Mesenchymal stem cell (in vitro differentiated cells and primary cell): ENCODE results near the gene ALDH8A1.

Experiments used
- DNase-seq: peaks from one replicate; pipeline ENCODE4 v3.0.0-alpha.2; 2013
- H2AFZ ChIP-seq: one replicate; pipeline ENCODE4 v1.6.1; 2013; ENCODE audit warnings: low read depth, mild to moderate bottlenecking, control low read depth, inconsistent platforms, low read length, moderate library complexity
- H2AK5ac ChIP-seq: 2 replicates; pipeline ENCODE4 v1.6.1; 2013; ENCODE audit warnings: low read length, moderate library complexity, mild to moderate bottlenecking, inconsistent platforms; ENCODE audit not compliant: severe bottlenecking
- H2BK120ac ChIP-seq: one replicate; pipeline ENCODE4 v1.6.1; 2013; ENCODE audit warnings: low read depth, mild to moderate bottlenecking, inconsistent platforms, low read length, moderate library complexity
- H2BK12ac ChIP-seq, 2 experiments: one replicate each; pipeline ENCODE4 v1.6.1; 2013; ENCODE audit warnings: inconsistent platforms in 2 of 2, low read length in 2 of 2, mild to moderate bottlenecking in 2 of 2, moderate library complexity in 2 of 2, control low read depth in 1 of 2
- H2BK15ac ChIP-seq: one replicate; pipeline ENCODE4 v1.6.1; 2013; ENCODE audit warnings: mild to moderate bottlenecking, low read depth, inconsistent platforms; ENCODE audit not compliant: poor library complexity, severe bottlenecking
- H2BK5ac ChIP-seq: 2 replicates; pipeline ENCODE4 v1.6.1; 2013; ENCODE audit warnings: low read depth, mild to moderate bottlenecking, low read length, control low read depth, inconsistent platforms; ENCODE audit not compliant: poor library complexity, severe bottlenecking
- H3K14ac ChIP-seq, 2 experiments: one replicate each; pipeline ENCODE4 v1.6.1; 2013; ENCODE audit warnings: inconsistent platforms in 2 of 2, low read length in 2 of 2, control low read depth in 1 of 2, mild to moderate bottlenecking in 1 of 2, moderate library complexity in 1 of 2
- H3K18ac ChIP-seq, 2 experiments: one replicate each; pipeline ENCODE4 v1.6.1; 2013; ENCODE audit warnings: inconsistent platforms in 2 of 2, low read length in 2 of 2, control low read depth in 1 of 2, low read depth in 1 of 2, mild to moderate bottlenecking in 1 of 2
- H3K23ac ChIP-seq, 2 experiments: one replicate each; pipeline ENCODE4 v1.6.1; 2013; ENCODE audit warnings: inconsistent platforms in 2 of 2, low read length in 2 of 2, mild to moderate bottlenecking in 2 of 2, moderate library complexity in 2 of 2, control low read depth in 1 of 2
- H3K27ac ChIP-seq: 2 replicates; pipeline ENCODE4 v1.5.1; 2013; ENCODE audit warnings: mild to moderate bottlenecking, moderate library complexity, low read length, control low read depth, inconsistent platforms; ENCODE audit not compliant: poor library complexity, severe bottlenecking
- H3K27me3 ChIP-seq, 2 experiments: 2 replicates each; pipeline versions ENCODE4 v1.6.1 to v1.7.0; 2013; ENCODE audit warnings: low read length in 2 of 2, mild to moderate bottlenecking in 2 of 2, moderate library complexity in 2 of 2, control low read depth in 1 of 2, inconsistent platforms in 1 of 2; ENCODE audit not compliant: control insufficient read depth in 1 of 2, insufficient read depth in 1 of 2
- H3K36me3 ChIP-seq, 2 experiments: 2 replicates each; pipeline versions ENCODE4 v1.6.1 to v1.7.0; 2013; ENCODE audit warnings: low read length in 2 of 2, control low read depth in 1 of 2, inconsistent platforms in 1 of 2, low read depth in 1 of 2, mild to moderate bottlenecking in 1 of 2; ENCODE audit not compliant: insufficient read depth in 2 of 2, control insufficient read depth in 1 of 2
- H3K4ac ChIP-seq, 2 experiments: one replicate each; pipeline ENCODE4 v1.6.1; 2013; ENCODE audit warnings: inconsistent platforms in 2 of 2, low read length in 2 of 2, mild to moderate bottlenecking in 2 of 2, moderate library complexity in 2 of 2, control low read depth in 1 of 2, low read depth in 1 of 2
- H3K4me1 ChIP-seq: 2 replicates; pipeline ENCODE4 v1.6.1; 2013; ENCODE audit warnings: low read depth, low read length, control low read depth; ENCODE audit not compliant: control insufficient read depth, insufficient read depth
- H3K4me2 ChIP-seq: 2 replicates; pipeline ENCODE4 v1.6.1; 2013; ENCODE audit warnings: low read length, mild to moderate bottlenecking, inconsistent platforms; ENCODE audit not compliant: poor library complexity, severe bottlenecking
- H3K4me3 ChIP-seq, 2 experiments: 2 replicates each; pipeline versions ENCODE4 v1.5.1 to v1.7.0; 2013; ENCODE audit warnings: low read length in 2 of 2, mild to moderate bottlenecking in 2 of 2, control low read depth in 1 of 2, low read depth in 1 of 2; ENCODE audit not compliant: insufficient read depth in 1 of 2
- H3K79me1 ChIP-seq: replicated peaks from 2 replicates; pipeline ENCODE4 v1.6.1; 2013; ENCODE audit warnings: mild to moderate bottlenecking, control low read depth, low read length, inconsistent platforms; ENCODE audit not compliant: poor library complexity, severe bottlenecking
- H3K9ac ChIP-seq: 2 replicates; pipeline ENCODE4 v1.7.0; 2013; ENCODE audit warnings: mild to moderate bottlenecking, low read length, moderate library complexity
- H3K9me3 ChIP-seq: 2 replicates; pipeline ENCODE4 v1.7.0; 2013; ENCODE audit warnings: mild to moderate bottlenecking, low read length; ENCODE audit not compliant: control insufficient read depth
- H4K8ac ChIP-seq: one replicate; pipeline ENCODE4 v1.6.1; 2013; ENCODE audit warnings: inconsistent platforms, mild to moderate bottlenecking, low read length, moderate library complexity
- H4K91ac ChIP-seq: one replicate; pipeline ENCODE4 v1.6.1; 2013; ENCODE audit warnings: mild to moderate bottlenecking, low read length, inconsistent platforms
- WGBS: methylation state at CpG from one replicate; pipeline ENCODE4 v1.1.7; 2013; ENCODE audit warnings: mixed read lengths; 5-methylcytosine and 5-hydroxymethylcytosine counted together

ALDH8A1 gene

GRCh38 chr6:134954272-134955000 lies 4.5 kb upstream of the ALDH8A1 start:
- no peak overlapping the region for H3K23ac ChIP-seq
- H3K14ac ChIP-seq, result no peak overlapping the region
- H3K4ac ChIP-seq, result no peak overlapping the region
- H3K9ac ChIP-seq, result no peak overlapping the region
- no peak overlapping the region for H2AK5ac ChIP-seq
- H3K27ac ChIP-seq, result no peak overlapping the region
- H3K27me3 ChIP-seq, result no peaks in the 10 kb centered on the region
- H3K4me1 ChIP-seq, result peaks cover 2% of the 10 kb centered on the region
- peaks cover 7% of the 10 kb centered on the region for H3K9me3 ChIP-seq
- no peak overlapping the region for H3K4me3 ChIP-seq
- H3K36me3 ChIP-seq, result peaks cover 3 to 10% of the 10 kb centered on the region in 2 experiments
- H2AFZ ChIP-seq, result no peak overlapping the region
- no peak overlapping the region for H2BK5ac ChIP-seq
- no peak overlapping the region for H4K91ac ChIP-seq
- no peak overlapping the region for H2BK12ac ChIP-seq
- DNase-seq, result no peak
- no peaks in the 10 kb centered on the region for H3K79me1 ChIP-seq
- no peak overlapping the region for H3K18ac ChIP-seq
- no peak overlapping the region for H2BK120ac ChIP-seq
- no peak overlapping the region for H3K4me2 ChIP-seq
- WGBS, result 91% methylated on average over 3 of the region's 4 CpGs
- H2BK15ac ChIP-seq, result no peak overlapping the region
- no peak overlapping the region for H4K8ac ChIP-seq

- Histone ChIP-seq H2AK5ac (no peak overlapping the region), H2BK120ac (no peak overlapping the region), H3K23ac (no peak overlapping the region), H2BK5ac (no peak overlapping the region), H3K4me2 (no peak overlapping the region), H3K36me3 (no peaks in the 10 kb centered on the region), H3K4ac (no peak overlapping the region), H3K4me1 (peaks cover 2% of the 10 kb centered on the region), H2BK12ac (no peak overlapping the region), H3K9me3 (no peaks in the 10 kb centered on the region), H3K18ac (no peak overlapping the region), H3K4me3 (no peak overlapping the region), H3K27me3 (no peaks in the 10 kb centered on the region), H3K27ac (no peak overlapping the region), H3K14ac (peak overlapping the region in 1 of 2 experiments; percentile 1), H4K91ac (no peak overlapping the region), H2AFZ (no peak overlapping the region), H3K79me1 (no peaks in the 10 kb centered on the region), H2BK15ac (no peak overlapping the region), H4K8ac (no peak overlapping the region), H3K9ac (no peak overlapping the region)
- DNase-seq, result no peak
- WGBS, result 94% methylated on average over 13 of the region's 13 CpGs
These were observed 1.8 kb upstream of the ALDH8A1 start for GRCh38 chr6:134951494-134952263.

- no peak overlapping the region for H2BK12ac ChIP-seq
- H4K91ac ChIP-seq, result no peak overlapping the region
- no peak overlapping the region for H3K27ac ChIP-seq
- H3K9me3 ChIP-seq, result no peaks in the 10 kb centered on the region
- H2AK5ac ChIP-seq, result no peak overlapping the region
- H4K8ac ChIP-seq, result no peak overlapping the region
- H3K14ac ChIP-seq, result no peak overlapping the region
- no peak overlapping the region for H3K9ac ChIP-seq
- 77% methylated on average over 2 of the region's 2 CpGs for WGBS
- H3K18ac ChIP-seq, result no peak overlapping the region
- no peak overlapping the region for H3K4me3 ChIP-seq
- no peak overlapping the region for H3K4me2 ChIP-seq
- no peak overlapping the region for H3K23ac ChIP-seq
- H3K36me3 ChIP-seq, result no peaks in the 10 kb centered on the region
- H3K4me1 ChIP-seq, result peaks cover 2% of the 10 kb centered on the region
- H2AFZ ChIP-seq, result no peak overlapping the region
- H2BK15ac ChIP-seq, result no peak overlapping the region
- no peaks in the 10 kb centered on the region for H3K27me3 ChIP-seq
- H3K4ac ChIP-seq, result no peak overlapping the region
- no peak overlapping the region for H2BK120ac ChIP-seq
- no peak overlapping the region for H2BK5ac ChIP-seq
- DNase-seq, result no peak
- no peaks in the 10 kb centered on the region for H3K79me1 ChIP-seq
These were observed 581 bp upstream of the ALDH8A1 start for GRCh38 chr6:134950482-134950881.

- Histone ChIP-seq H3K23ac (no peak overlapping the region), H4K8ac (no peak overlapping the region), H2AFZ (no peak overlapping the region), H3K14ac (no peak overlapping the region), H2BK12ac (no peak overlapping the region), H3K27me3 (no peaks in the 10 kb centered on the region), H2BK5ac (no peak overlapping the region), H3K18ac (no peak overlapping the region), H2BK15ac (no peak overlapping the region), H2BK120ac (no peak overlapping the region), H3K27ac (no peak overlapping the region), H3K4ac (no peak overlapping the region), H3K4me3 (no peak overlapping the region), H3K79me1 (no peaks in the 10 kb centered on the region), H2AK5ac (no peak overlapping the region), H3K4me1 (peaks cover 2% of the 10 kb centered on the region), H3K4me2 (no peak overlapping the region), H4K91ac (no peak overlapping the region), H3K36me3 (no peaks in the 10 kb centered on the region), H3K9ac (no peak overlapping the region), H3K9me3 (no peaks in the 10 kb centered on the region)
- no CpG with 5 or more reads among the region's 1 CpG for WGBS
- no peak for DNase-seq
These were observed 1.2 kb downstream of the ALDH8A1 start for GRCh38 chr6:134948691-134949090.
